HG03196 (cell line): ENCODE data around the gene FCGR3A.
"Not testable (repeated sequence)": the region's sequence is repeated elsewhere in the genome, so short reads cannot be mapped to it uniquely, and the experiment has no call there.

Experiments used
- ATAC-seq: cut with Tn5 transposase; IDR thresholded peaks from one replicate; pipeline ENCODE4 v1.9.1; 2021; ENCODE audit not compliant: unreplicated experiment

Gene FCGR3A

DNA sequence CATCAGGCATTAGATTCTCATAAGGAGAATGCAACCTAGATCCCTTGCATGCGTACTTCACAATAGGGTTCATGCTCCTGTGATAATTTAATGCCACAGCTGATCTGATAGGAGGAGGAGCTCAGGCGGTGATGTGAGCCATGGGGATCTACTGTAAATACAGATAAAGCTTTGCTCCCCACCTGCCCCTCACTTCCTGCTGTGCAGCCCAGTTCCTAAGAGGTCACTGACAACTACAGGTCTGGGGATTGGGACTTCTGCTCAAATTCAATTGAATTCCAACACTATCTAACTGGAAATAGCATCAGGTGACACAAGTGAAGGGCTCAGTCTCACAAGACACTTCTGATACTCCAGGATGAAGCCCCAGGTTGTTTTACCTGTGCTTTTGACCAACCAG is 7.4 kb upstream of the FCGR3A start:
- ATAC-seq, result not testable (repeated sequence)

DNA sequence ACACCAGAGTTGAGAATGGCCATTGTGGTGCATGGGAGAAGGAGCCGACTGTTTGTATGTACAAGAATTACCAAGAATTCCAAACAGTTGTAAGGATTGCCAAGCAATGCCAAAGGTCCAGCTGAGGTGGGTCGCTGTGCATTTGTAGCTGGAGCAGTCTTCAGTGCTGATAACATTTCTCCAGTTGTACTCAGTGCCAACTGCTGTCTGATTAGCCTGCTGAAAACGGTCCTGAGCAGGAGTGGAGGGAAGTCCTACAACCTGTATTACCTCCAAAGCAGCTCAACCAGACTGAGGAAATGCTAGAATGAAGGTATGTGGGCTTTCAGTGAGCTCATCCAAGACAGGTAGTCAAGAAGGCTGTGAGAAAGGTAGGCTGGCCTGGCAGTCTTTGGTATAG is 6.5 kb upstream of the FCGR3A start:
- ATAC-seq, result not testable (repeated sequence)

DNA sequence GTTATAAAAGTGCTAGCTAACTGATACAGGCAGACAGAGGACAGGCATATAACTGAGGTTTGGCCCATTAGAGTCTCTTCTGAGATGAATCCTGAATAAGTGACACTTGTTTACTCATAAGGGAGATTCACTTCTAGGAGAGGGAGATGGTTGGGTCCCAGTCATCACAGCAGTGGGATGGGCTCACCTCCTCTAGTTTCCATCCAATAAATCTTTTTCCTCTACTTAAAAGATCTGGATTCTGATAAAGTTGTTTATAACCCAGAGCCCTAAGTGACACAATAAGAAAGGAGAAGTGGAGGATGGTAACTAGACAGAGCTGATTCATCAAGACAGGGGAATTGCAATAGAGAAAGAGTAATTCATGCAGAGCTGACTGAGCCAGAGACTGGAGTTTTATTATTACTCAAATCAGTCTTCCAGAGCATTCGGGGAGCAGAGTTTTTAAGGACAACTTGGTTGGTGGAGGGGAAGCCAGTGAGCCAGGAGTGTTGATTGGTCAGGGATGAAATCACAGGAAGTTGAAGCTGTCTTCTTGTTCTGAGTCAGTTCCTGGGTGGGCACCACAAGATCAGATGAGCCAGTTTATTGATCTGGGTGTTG is 5.3 kb upstream of the FCGR3A start:
- not testable (repeated sequence) for ATAC-seq

DNA sequence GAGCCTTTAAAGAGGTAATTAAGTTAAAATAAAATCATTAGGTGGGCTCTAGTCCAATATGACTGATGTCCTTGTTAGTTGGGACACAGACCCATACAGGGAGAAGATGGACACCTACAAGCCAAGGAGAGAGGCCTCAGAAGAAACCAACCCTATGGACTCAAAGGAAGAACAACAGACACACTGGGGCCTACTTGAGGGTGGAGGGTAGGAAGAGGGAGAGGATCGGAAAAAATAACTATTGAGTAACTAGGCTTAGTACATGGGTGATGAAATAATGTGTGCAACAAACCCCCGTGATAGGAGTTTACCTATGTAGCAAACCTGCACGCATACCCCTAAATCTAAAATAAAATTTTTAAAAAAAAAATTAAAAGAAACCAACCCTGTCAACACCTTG is 4.7 kb upstream of the FCGR3A start:
- not testable (repeated sequence) for ATAC-seq

DNA sequence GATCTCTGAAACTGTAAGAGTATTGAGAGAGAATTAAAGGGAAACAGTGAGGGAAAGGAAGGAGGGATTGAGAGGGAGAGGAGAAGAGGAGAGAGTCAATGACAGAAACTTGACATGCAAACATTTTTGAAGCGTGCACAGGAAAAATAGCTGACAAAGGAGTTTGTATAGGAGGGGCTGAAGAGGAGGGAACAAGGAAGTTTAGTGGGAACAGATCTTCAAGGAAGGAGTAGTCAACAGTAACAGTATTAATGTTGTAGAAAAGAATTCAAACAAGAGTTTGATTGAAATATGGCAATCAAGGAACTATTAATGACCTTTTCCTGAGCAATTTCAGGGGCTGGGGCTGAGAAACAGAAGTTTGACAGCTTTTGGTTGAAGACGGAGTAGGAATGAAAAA is 4.0 kb upstream of the FCGR3A start:
- ATAC-seq, result not testable (repeated sequence)

DNA sequence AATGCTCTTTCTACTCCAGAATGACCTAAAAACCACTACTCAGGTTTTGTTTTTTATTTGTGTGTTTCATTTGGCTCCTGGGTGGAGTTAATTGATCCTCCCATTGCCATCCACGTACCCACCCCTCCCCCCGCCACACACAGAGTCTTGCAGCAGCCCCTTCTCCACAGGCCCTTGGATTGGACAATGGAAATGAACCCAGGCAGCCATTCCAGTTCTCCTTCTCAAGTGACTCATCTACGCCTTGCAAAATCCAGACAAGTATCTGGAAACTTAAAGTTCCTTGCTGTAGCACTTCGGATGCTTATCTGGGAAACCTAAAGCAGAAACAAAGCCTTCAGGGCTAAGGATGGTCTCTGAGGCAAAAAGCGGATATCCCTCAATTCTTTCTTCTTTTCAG is 1.3 kb upstream of the FCGR3A start:
- ATAC-seq, result not testable (repeated sequence)

DNA sequence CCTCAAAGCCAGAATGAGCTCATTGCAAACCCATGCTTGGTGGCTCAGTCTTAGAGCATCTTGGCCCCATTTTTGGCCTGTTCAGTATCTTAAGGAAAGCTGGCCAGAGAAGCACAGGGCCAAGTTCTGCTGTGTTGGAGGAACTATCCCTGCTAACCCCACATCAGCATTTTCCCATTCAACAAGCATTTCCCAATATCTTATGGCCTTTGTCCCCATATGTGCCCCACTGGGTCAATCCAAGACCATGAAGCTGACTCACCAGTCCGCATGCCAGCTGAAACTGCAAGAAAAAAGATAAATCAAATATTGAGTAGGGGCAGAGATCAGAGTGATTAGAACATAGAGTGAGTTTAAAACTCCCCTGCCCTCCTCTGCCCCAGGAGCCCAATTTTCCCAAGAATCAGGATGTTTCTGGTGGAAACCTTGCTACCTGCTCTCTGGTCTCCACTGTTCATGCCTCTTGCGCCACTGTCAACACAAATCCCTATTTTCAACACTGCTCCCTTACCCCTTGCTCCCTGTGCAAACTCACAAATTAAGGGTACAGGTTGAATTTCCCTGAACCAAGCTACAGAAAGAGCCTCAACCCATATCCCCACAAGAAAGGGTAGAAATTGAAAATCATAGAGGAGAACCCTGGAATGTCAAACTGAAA is 740 bp downstream of the FCGR3A start:
- ATAC-seq, result not testable (repeated sequence)

DNA sequence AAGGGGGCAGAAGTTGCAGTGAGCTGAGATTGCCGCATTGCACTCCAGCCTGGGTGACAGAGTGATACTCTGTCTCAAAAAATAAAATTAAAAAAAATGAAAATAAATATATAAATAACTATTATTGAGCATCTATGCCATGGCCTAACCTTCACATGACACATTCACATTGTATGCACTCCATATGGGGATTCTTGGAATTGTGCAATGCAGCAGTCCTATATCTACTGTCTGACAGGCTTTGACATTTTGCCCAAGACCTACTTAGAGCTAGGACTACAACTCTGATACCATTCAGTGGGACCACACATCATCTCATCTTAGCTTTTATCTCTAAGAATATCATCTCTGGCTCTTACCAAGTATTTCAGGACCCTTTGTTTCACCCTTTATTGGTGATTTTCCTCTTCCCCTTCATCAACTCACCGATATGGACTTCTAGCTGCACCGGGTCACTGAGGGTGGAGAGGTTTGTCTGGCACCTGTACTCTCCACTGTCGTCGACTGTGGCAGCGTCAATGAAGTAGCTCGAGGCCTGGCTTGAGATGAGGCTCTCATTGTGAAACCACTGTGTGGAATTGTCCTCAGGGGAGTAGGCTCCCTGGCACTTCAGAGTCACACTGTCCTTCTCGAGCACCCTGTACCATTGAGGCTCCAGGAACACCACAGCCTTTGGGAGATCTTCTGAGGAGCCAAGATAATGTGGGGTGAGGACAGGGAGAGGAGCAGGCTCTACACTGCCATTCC is 1.4 kb downstream of the FCGR3A start:
- ATAC-seq, result not testable (repeated sequence)

DNA sequence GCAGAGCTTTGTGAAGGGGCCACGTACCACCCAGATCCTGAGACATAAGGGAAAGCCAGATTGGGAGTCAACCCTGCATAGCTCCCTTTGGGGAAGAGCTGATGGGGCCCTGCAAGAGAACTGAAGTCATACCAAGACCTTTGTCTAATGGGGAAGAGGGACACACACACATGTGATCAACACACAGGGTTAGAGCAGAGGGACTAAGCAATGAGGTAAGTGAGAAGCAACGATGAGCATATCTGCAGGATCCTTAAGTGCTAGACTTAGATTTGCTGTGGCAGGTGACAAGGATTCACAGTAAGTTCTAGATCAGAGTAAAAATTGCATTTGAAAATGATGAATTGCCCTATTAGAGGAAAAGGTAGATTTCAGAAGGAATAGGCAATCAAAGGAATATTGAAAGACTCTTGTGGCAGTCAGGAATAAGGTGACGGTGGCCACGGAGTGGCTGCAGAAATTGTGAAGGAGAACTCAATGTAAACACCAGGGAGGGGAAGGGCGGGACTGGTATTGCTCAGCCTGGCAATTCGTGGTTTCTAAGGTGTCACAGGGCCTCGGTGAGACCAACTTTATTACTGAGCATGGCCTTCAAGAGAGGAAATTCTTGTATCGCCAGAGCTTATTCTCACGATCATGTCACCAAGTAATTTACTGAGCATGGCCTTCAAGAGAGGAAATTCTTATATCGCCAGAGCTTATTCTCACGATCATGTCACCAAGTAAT is 4.5 kb downstream of the FCGR3A start:
- not testable (repeated sequence) for ATAC-seq

DNA sequence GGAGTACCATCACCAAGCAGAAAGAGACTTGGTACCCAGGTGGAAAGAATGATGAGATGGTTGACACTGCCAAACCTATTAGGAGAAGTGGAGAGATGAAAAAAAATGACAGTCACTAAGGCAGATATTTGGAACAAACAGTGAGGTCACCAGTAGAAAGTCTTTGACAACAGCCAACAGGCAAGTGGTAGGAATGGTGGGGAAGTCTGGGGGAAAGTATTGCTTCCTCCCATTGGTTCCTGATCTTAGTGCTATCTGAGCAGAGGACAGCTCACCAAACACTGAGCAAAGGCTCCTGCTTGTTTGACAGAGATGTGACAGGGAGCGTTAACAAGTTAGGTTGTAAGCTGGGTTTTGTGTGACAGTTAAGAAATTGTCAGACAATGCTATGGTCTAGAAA is 6.5 kb downstream of the FCGR3A start:
- ATAC-seq, result not testable (repeated sequence)

DNA sequence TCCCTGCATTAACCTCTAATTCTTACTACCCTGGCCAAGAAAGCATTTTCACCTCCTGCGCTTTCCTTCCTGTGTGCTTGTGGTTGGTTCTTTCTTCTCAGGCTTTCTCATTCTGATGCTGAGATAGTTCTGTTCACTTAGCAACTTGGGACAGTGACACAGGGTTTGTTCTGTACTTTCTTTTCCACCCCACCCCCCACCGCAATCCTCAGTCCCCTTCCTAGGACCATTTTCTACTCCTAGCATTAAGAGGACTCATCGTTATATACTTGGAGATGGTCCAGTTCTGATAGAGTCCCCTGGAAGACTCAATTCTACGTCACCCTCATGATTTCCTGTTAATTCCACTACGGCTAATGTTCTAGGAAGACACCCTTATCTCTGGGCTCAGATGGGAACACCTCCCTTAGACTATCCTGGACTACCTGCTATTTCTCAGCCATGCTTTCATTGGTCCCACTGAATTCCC is 7.5 kb downstream of the FCGR3A start:
- ATAC-seq, result peak; percentile 43

DNA sequence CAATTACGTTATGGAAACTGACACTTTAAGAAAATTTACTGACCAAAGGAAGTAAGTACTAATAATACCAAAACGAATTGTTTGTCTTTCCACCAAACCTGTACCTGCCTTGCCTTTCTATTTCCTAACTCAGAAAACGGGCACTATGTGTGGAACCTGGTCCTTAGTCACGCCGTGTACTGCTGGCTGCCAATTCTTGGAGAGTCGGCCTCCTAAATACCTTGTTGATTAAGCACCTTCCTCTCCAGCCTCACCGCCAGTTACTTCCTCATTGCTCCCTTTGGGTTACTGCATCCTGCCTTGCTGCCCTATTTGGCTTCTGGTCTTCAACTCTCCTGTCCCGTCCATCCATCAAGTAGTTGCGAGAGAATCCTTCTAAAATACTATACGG is 9.1 kb downstream of the FCGR3A start:
- ATAC-seq, result peak; percentile 29

DNA sequence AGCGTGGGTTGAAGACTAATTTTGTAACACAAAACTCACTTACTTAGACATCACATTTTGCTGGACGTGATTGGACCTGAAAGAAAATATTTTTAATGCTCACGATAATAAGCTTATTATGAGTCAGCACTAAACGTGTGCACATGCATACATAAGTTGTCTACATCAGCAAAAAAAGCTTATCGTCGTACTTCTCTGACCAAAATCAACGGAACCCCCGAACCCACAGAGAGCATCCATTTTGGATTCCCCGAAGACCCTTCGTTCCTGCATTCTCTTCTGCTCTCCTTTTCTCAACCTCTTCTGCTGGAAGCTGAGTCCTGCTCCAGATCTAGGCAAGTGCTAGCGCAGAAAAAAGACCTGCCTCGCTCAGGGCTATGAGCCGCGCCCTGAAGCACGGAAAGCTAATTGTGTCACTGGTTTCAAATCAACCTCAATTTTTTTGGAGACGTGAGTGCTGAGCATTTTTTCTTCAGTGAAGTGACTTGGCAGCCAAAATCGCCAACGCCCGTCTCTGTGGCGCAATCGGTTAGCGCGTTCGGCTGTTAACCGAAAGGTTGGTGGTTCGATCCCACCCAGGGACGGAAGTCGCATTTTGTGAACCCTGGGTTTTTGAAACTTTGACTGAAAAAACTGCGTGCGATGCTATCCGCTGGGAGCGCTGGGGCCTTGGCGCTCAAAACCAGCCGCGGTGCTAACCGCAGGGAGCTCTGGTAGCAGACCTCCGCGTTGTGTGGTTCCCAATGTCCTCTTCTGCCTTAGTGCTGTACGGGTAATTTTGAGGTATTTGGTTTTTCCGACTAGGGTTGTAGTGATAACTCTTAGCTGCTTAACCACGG is 9.7 kb downstream of the FCGR3A start:
- peak; percentile 63 for ATAC-seq

DNA sequence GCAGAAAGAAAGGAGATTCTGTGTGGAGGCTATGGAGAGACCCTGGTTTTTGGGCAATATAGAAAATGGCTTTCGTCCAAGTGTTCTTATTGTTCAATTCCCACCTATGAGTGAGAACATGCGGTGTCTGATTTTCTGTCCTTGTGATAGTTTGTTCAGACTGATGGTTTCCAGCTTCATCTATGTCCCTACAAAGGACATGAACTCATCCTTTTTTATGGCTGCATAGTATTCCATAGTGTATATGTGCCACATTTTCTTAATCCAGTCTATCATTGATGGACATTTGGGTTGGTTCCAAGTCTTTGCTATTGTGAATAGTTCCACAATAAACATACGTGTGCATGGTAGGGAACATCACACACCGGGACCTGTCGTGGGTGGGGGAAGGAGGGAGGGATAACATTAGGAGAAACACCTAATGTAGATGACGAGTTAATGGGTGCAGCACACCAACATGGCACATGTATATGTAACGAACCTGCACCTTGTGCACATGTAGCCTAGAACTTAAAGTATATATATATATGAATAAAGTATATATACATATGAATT is 10.6 kb downstream of the FCGR3A start:
- ATAC-seq, result not testable (repeated sequence)

DNA sequence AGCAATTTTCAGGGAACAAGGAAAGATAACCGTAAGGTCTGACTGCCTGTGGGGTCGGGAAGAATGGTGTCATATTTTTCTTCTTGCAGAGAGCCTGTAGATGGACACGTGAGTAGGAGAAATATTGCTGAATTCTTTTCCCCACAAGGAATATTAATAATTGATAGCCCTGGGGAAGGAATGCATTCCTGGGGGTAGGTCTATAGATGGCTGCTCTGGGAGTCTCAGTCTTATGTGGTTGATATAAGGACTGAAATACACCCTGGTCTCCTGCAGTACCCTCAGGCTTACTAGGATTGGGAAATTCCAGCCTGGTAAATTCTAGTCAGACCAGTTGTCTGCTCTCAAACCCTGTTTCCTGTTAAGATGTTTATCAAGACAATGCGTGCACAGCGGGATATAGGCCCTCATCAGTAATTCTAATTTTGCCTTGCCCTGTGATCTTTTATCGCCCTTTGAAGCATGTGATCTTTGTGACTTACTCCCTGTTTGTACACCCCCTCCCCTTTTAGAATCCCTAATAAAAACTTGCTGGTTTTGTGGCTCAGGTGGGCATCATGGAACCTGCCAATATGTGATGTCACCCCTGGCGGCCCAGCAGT is 12.4 kb downstream of the FCGR3A start:
- ATAC-seq, result not testable (repeated sequence)

DNA sequence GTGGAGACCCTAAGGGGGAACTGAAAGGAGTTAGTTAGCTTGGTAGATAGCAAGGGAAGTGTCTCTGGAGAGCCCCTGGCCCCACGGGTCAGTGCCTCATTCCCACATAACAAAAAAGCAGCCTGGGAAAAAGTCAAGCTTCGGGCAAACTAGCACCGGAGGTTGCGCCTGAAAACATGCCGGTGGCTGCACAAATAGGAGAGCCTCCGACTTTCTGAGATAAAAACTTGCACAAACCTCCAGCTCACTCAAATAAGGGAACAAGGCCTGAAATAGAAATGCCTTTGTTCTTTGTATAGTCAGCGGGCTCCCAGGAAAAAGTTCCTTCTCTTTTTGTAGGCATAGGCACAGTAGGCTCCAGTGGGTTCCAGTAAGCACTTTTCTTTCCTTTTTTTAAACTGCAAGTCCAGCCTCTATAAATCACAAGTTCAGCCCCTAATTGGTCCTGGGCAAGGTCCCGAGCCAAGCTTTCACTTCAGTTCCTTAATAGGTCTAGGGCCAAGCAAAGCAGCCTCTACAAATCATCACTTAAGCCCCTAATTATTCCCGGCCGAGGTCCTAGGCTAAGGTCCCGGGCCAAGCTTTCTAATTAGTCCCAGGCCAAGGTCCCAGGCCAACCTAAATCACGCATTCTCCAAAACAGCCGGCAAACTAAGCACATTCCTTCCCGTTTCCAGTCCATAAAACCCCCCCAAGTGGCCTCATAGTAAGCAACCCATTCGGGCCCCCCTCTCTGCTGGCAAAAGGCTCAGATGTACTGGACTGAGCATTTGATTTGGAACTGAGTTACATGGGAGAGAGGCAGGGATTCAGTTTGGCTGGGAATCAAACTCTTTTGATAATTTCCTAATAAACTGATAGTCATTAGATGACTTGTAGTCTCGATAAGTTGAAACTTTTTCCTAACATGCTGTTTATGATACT is 16.7 kb downstream of the FCGR3A start:
- ATAC-seq, result not testable (repeated sequence)

DNA sequence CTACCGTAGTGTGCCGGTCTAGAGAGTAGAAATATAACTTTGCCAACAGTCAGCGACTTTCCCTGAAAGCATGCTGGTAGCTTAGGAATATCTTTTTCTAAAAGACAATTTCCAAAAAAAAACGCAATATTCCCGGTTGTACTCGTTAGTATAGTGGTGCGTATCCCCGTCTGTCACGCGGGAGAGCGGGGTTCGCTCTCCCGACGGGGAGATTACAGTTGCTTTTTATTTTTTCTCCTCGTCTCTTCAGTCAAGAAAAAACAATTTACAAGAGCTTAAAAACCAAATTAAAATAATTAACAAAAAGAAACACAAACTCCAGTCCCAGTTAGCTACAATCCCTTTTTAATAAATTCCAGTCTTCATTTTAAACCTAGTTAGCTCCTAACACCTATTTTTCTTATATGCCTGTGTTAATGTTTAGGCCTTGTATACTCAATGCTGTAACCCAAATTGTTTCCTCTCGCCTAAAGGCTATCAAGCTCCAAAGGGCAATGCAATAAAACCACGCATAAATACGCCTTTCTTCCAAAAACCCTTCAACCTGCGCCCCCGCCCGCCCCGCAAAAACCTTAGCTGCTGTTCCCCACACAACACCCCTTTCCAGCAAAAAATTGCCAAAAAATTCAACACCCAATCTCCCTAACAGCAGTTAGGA is 17.5 kb downstream of the FCGR3A start:
- ATAC-seq, result no peak
